ENCODE results near the gene EVL.
"Not testable (repeated sequence)": the region's sequence is repeated elsewhere in the genome, so short reads cannot be mapped to it uniquely, and the experiment has no call there.

EVL gene

GRCh38 chr14:100176811-100177327 is 111.6 kb downstream of the EVL start:
- DNase-seq: no peak

GRCh38 chr14:100178691-100179090 is 113.5 kb downstream of the EVL start:
- DNase-seq: no peak

DNA sequence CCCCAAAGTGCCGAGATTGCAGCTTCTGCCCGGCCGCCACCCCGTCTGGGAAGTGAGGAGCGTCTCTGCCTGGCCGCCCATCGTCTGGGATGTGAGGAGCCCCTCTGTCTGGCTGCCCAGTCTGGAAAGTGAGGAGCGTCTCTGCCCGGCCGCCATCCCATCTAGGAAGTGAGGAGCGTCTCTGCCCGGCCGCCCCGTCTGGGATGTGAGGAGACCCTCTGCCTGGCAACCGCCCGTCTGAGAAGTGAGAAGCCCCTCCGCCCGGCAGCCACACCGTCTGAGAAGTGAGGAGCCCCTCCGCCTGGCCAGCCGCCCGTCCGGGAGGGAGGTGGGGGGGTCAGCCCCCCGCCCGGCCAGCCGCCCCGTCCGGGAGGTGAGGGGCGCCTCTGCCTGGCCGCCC is 115.4 kb downstream of the EVL start:
- DNase-seq: not testable (repeated sequence)

- not testable (repeated sequence) for DNase-seq
These were observed 116.8 kb downstream of the EVL start for GRCh38 chr14:100181876-100182551.

DNA sequence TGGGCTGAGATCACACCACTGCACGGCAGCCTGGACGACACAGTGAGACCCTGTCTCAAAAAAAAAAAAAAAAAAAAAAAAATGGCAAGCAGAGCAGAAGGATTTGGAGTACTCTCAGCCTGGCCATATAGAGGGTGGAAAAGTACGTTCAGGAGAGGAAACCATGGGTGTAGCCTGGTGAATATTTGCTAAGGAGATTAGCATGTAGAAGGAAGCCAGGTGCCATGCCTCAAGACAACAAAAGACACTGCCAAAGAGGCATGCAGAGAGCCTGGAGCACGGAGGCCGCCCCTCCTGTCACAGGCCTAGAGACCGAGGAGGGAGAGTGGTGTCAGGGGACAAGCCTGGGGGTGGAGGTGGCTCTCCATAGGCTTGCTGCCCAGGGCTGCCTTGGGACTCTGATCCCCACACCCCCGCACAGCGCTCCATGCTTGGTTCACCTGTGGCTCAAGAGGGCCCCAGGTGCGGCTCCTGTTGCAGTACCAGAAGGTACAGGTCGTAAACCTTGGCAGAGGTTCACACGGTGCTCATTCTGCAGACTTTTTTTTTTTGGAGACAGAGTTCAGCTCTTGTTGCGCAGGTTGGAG is 122.1 kb downstream of the EVL start:
- DNase-seq: no peak

DNA sequence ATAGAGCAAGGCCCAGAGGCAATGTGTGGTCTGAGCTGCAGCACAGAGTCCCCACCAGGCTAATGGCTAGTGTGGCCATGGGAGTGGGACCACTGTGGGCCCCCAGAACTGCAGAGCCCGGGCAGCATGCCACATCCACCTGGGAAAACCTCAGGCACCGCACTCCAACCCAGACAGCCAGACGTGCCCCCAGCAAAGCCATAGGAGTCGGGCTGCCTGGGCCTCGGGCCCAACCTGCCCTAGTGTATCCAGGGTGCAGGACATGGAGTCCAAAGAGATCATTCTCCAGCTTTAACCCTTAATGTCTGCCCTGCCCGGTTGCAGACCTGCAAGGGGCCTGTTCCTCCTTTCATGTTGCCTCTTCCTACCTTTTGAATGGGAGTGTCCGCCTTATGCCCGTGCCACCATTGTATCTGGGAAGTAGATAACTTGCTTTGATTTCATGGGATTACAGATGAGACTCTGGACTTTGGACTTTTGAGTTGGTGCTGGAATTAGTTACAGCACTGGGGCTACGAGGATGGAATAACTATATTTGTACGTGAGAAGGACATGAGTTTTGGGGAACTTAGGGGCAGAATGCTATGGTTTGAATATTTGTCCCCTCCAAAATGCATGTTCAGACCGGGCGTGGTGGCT is 123.3 kb downstream of the EVL start:
- no peak for DNase-seq

DNA sequence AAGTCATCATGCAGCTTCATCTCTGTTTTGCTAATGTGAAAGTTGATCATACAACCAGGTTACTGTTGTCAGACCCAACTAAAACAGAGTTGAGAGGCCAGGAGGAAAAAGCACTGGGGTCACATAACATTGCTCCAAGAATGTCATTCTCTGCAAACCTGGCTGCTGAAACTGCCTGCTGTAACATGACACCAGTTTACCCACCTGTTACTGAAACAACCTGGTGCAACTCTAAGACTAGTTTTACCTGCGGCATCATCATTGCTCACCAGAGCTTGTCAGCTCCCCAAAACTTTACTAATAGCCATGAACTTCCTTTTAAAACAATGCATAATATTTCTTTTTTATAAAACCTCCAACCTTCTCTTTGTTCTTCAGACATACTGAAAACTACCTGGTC is 124.9 kb downstream of the EVL start:
- no peak for DNase-seq

DNA sequence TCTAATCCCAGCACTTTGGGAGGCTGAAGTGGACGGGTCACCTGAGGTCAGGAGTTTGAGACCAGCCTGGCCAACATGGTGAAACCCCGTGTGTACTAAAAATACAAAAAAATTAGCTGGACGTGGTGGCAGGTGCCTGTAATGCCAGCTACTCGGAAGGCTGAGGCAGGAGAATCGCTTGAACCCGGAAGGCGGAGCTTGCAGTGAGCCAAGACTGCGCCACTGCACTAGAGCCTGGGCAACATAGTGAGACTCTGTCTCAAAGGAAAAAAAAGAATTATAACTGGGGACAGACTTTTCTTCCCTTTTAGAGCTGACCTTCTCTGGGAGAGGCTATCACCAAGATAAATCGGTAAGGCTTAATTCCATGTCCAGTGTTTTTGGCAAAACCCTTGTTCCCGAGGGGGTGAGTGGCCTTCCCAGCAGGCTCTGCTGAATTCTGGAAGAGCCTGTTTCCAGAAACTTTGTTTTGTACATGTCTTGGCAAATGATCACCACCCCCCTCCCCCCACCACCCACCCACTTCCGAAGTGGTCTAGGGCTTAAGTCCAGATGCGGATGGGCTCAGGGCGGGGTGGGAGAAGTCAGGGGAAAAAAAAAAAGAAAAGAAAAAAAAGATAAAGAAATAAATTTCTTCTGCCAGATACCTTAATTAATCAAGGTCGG is 126.5 kb downstream of the EVL start:
- no peak for DNase-seq

GRCh38 chr14:100192250-100192671 is 127.0 kb downstream of the EVL start:
- peak in 1 of 2 experiments; percentile 38 for DNase-seq

- peak; percentile 98 to 100 for DNase-seq
These were observed 127.6 kb downstream of the EVL start for GRCh38 chr14:100192672-100193416.
